HL-60 (cell line): ENCODE measurements around the gene AGO3.
A peak's percentile ranks its signal among the peaks of the same experiment; 100 is the strongest.

Experiments used
- DNase-seq, 2 experiments: peaks; one replicate each; pipeline ENCODE4 v3.0.0-alpha.2; 2010 to 2020; ENCODE audit warnings: low read depth in 1 of 2, low spot score in 1 of 2
- H3K27ac ChIP-seq: fragments of 250-450 bp; sonication (Bioruptor Pico); replicated peaks from 2 replicates; pipeline ENCODE4 v1.5.1; 2020; ENCODE audit warnings: mild to moderate bottlenecking, moderate library complexity
- H3K27me3 ChIP-seq: fragments of 250-450 bp; sonication (Bioruptor Pico); 2 replicates; pipeline ENCODE4 v1.5.1; 2021; ENCODE audit warnings: mild to moderate bottlenecking, moderate library complexity; ENCODE audit not compliant: insufficient read depth, poor library complexity, severe bottlenecking
- H3K4me3 ChIP-seq: replicated peaks from 2 replicates; pipeline ENCODE4 v1.5.1; 2011; ENCODE audit warnings: mild to moderate bottlenecking, control low read depth, low read length; ENCODE audit not compliant: insufficient read depth
- GABPA ChIP-seq: IDR thresholded peaks from 2 replicates; pipeline ENCODE4 v1.6.1; 2012; ENCODE audit warnings: low read depth
- POLR2AphosphoS5 ChIP-seq: IDR thresholded peaks from 2 replicates; pipeline ENCODE4 v1.6.1; 2012; ENCODE audit warnings: low read depth
- REST ChIP-seq: IDR thresholded peaks from 2 replicates; pipeline ENCODE4 v1.6.1; 2012; ENCODE audit warnings: low read depth; ENCODE audit not compliant: insufficient replicate concordance
- SPI1 ChIP-seq: IDR thresholded peaks from 2 replicates; pipeline ENCODE4 v1.6.1; 2012; ENCODE audit warnings: low read depth, mild to moderate bottlenecking, borderline replicate concordance
- TF ChIP-seq, protein P1 (sequence below): IDR thresholded peaks from one replicate; pipeline ENCODE4 v1.5.1; 2011; ENCODE audit warnings: low read length, control low read depth, inconsistent platforms; ENCODE audit not compliant: insufficient read depth

AGO3 gene

GRCh38 chr1:36107394-36107793, 176.5 kb downstream of the AGO3 start:
- no peaks in the 10 kb centered on the region for H3K27me3 ChIP-seq
- no peak overlapping the region for H3K27ac ChIP-seq
- no peak for DNase-seq
- no peak overlapping the region for H3K4me3 ChIP-seq
- TF ChIP-seq GABPA (no peak), SPI1 (no peak), REST (no peak), POLR2AphosphoS5 (no peak)
- TF ChIP-seq, protein P1, sequence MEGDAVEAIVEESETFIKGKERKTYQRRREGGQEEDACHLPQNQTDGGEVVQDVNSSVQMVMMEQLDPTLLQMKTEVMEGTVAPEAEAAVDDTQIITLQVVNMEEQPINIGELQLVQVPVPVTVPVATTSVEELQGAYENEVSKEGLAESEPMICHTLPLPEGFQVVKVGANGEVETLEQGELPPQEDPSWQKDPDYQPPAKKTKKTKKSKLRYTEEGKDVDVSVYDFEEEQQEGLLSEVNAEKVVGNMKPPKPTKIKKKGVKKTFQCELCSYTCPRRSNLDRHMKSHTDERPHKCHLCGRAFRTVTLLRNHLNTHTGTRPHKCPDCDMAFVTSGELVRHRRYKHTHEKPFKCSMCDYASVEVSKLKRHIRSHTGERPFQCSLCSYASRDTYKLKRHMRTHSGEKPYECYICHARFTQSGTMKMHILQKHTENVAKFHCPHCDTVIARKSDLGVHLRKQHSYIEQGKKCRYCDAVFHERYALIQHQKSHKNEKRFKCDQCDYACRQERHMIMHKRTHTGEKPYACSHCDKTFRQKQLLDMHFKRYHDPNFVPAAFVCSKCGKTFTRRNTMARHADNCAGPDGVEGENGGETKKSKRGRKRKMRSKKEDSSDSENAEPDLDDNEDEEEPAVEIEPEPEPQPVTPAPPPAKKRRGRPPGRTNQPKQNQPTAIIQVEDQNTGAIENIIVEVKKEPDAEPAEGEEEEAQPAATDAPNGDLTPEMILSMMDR, result no peak

- no peak overlapping the region for H3K4me3 ChIP-seq
- no peak for TF ChIP-seq SPI1
- TF ChIP-seq POLR2AphosphoS5, result no peak
- TF ChIP-seq GABPA, result no peak
- TF ChIP-seq REST, result no peak
- TF ChIP-seq, protein P1, result no peak
- H3K27me3 ChIP-seq, result no peaks in the 10 kb centered on the region
- no peak for DNase-seq
- H3K27ac ChIP-seq, result no peak overlapping the region
These were observed 177.4 kb downstream of the AGO3 start for GRCh38 chr1:36108314-36108713.

DNA sequence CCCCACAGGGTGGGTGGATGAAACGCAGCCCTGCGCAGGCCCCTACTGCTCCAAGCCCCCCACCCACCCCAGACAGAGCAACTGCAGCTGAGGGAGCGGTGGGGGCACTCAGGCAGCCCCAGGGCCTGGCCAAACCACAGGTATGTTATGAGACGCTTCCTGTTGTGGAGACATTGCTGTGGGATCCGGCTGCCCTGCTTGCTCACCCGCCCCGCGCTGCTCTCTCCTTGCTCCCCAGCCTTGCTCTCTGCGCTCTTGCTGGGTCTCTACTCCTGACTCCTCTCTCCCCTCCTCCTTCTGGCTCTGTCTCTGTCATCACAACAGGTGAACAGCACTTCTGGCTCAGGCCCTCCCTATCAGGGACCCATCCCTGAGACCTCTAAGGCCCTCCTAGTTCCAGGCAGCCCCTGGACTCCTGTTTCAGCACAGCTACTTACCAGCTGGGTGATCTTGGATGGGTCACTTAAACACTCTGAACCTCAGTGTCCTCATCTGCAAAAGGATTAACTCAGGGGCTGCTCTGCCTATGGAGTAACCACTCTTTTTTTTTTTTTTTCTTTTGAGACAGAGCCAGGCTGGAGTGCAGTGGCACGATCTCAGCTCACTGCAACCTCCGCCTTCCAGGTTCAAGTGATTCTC, 178.3 kb downstream of the AGO3 start:
- TF ChIP-seq REST, result no peak
- TF ChIP-seq, protein P1, result no peak
- Histone ChIP-seq H3K4me3 (no peak overlapping the region), H3K27me3 (no peaks in the 10 kb centered on the region), H3K27ac (peak overlapping the region; percentile 27)
- DNase-seq, result peak in 1 of 2 experiments; percentile 31
